MM.1S (cell line): ENCODE measurements around the gene OR10H5.

Source experiments
- DNase-seq: peaks from one replicate; pipeline ENCODE4 v3.0.0-alpha.2; 2015
- H2AFZ ChIP-seq: fragments of 300-600 bp; sonication (generic); 2 replicates; pipeline ENCODE4 v1.6.0; 2016; ENCODE audit warnings: antibody characterized with exemption, low read length
- H3F3A ChIP-seq: fragments of 300-600 bp; sonication (generic); 2 replicates; pipeline ENCODE4 v1.6.1; 2016; ENCODE audit warnings: mild to moderate bottlenecking, antibody characterized with exemption, low read length, moderate library complexity, mixed read lengths; ENCODE audit not compliant: insufficient read depth
- H3K27ac ChIP-seq: fragments of 300-600 bp; sonication (generic); 2 replicates; pipeline ENCODE4 v1.5.1; 2016; ENCODE audit warnings: mild to moderate bottlenecking, low read length
- H3K27me3 ChIP-seq: fragments of 300-600 bp; sonication (generic); replicated peaks from 2 replicates; pipeline ENCODE4 v1.6.0; 2016; ENCODE audit warnings: low read length; ENCODE audit not compliant: insufficient read depth
- H3K36me3 ChIP-seq: fragments of 300-600 bp; sonication (generic); replicated peaks from 2 replicates; pipeline ENCODE4 v1.6.1; 2016; ENCODE audit warnings: mild to moderate bottlenecking, low read length, mixed read lengths; ENCODE audit not compliant: insufficient read depth
- H3K4me1 ChIP-seq: fragments of 300-600 bp; sonication (generic); 2 replicates; pipeline ENCODE4 v1.6.1; 2016; ENCODE audit warnings: low read length, mixed read lengths
- H3K4me2 ChIP-seq: fragments of 300-600 bp; sonication (generic); 2 replicates; pipeline ENCODE4 v1.6.0; 2016; ENCODE audit warnings: low read depth, low read length
- H3K4me3 ChIP-seq: fragments of 300-600 bp; sonication (generic); 2 replicates; pipeline ENCODE4 v1.5.1; 2016; ENCODE audit warnings: low read length, mixed read lengths
- H3K79me2 ChIP-seq: fragments of 300-600 bp; sonication (generic); 2 replicates; pipeline ENCODE4 v1.6.1; 2016; ENCODE audit warnings: mixed run types, low read length, mixed read lengths
- H3K9ac ChIP-seq: fragments of 300-600 bp; sonication (generic); 2 replicates; pipeline ENCODE4 v1.6.1; 2016; ENCODE audit warnings: low read length, mixed read lengths
- H3K9me2 ChIP-seq: fragments of 300-600 bp; sonication (generic); replicated peaks from 2 replicates; pipeline ENCODE4 v1.6.1; 2016; ENCODE audit warnings: mild to moderate bottlenecking, low read length, mixed read lengths; ENCODE audit not compliant: insufficient read depth
- H3K9me3 ChIP-seq: fragments of 300-600 bp; sonication (generic); replicated peaks from 2 replicates; pipeline ENCODE4 v1.6.1; 2016; ENCODE audit warnings: mild to moderate bottlenecking, low read length, mixed read lengths; ENCODE audit not compliant: insufficient read depth
- H4K20me1 ChIP-seq: fragments of 300-600 bp; sonication (generic); 2 replicates; pipeline ENCODE4 v1.6.1; 2016; ENCODE audit warnings: mild to moderate bottlenecking, low read length, moderate library complexity, mixed read lengths; ENCODE audit not compliant: insufficient read depth
- EZH2 ChIP-seq: fragments of 300-600 bp; sonication (generic); optimal IDR thresholded peaks from 2 replicates; pipeline ENCODE3; 2017; ENCODE audit warnings: low read depth, mild to moderate bottlenecking, antibody characterized with exemption, low read length, mixed read lengths
- EZH2phosphoT487 ChIP-seq: fragments of 300-600 bp; sonication (generic); IDR thresholded peaks from 2 replicates; pipeline ENCODE4 v1.6.1; 2018; ENCODE audit warnings: antibody characterized with exemption, low read length
- TF ChIP-seq, protein P1 (sequence below): fragments of 300-600 bp; sonication (generic); IDR thresholded peaks from 2 replicates; pipeline ENCODE4 v1.5.1; 2016; ENCODE audit warnings: antibody characterized with exemption, low read length, mixed read lengths

OR10H5 gene

GRCh38 chr19:15748239-15748638 is 39.2 kb upstream of the OR10H5 start:
- H3K27me3 ChIP-seq: peaks cover 93% of the 10 kb centered on the region
- H3K4me3 ChIP-seq: no peak overlapping the region
- no peaks in the 10 kb centered on the region for H3K9me2 ChIP-seq
- H3K9ac ChIP-seq: no peak overlapping the region
- no peaks in the 10 kb centered on the region for H3K9me3 ChIP-seq
- no peaks in the 10 kb centered on the region for H3K4me1 ChIP-seq
- H2AFZ ChIP-seq: no peak overlapping the region
- no peaks in the 10 kb centered on the region for H3K36me3 ChIP-seq
- H3F3A ChIP-seq: no peaks in the 10 kb centered on the region
- no peak overlapping the region for H3K27ac ChIP-seq
- TF ChIP-seq, protein P1, sequence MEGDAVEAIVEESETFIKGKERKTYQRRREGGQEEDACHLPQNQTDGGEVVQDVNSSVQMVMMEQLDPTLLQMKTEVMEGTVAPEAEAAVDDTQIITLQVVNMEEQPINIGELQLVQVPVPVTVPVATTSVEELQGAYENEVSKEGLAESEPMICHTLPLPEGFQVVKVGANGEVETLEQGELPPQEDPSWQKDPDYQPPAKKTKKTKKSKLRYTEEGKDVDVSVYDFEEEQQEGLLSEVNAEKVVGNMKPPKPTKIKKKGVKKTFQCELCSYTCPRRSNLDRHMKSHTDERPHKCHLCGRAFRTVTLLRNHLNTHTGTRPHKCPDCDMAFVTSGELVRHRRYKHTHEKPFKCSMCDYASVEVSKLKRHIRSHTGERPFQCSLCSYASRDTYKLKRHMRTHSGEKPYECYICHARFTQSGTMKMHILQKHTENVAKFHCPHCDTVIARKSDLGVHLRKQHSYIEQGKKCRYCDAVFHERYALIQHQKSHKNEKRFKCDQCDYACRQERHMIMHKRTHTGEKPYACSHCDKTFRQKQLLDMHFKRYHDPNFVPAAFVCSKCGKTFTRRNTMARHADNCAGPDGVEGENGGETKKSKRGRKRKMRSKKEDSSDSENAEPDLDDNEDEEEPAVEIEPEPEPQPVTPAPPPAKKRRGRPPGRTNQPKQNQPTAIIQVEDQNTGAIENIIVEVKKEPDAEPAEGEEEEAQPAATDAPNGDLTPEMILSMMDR: no peak
- TF ChIP-seq EZH2: peak; percentile 39
- TF ChIP-seq EZH2phosphoT487: no peak
- H4K20me1 ChIP-seq: no peaks in the 10 kb centered on the region
- DNase-seq: no peak
- H3K79me2 ChIP-seq: no peaks in the 10 kb centered on the region
- no peak overlapping the region for H3K4me2 ChIP-seq

DNA sequence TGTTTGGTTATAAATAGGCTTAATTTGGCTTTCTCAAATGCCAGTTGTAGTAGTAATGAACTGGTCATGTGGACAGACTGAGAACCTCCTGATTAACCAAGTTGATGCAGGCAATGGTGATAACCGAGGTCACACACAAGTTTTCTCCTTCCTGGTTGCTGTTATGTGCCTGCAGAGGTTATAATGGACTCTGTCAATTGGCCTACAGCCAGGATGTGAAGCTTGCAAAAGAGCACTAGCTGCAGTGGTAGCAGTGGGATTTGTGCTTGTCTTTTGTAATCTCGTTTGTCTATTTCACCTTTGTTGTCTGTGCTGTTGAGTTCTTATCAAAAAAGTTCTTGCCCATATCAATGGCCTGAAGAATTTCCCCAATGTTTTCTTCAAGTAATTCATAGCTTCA is 29.1 kb upstream of the OR10H5 start:
- H3K4me1 ChIP-seq: no peaks in the 10 kb centered on the region
- no peak overlapping the region for H3K4me3 ChIP-seq
- no peaks in the 10 kb centered on the region for H3F3A ChIP-seq
- no peak for DNase-seq
- H2AFZ ChIP-seq: no peak overlapping the region
- H3K4me2 ChIP-seq: no peak overlapping the region
- no peaks in the 10 kb centered on the region for H3K36me3 ChIP-seq
- no peaks in the 10 kb centered on the region for H4K20me1 ChIP-seq
- H3K79me2 ChIP-seq: no peaks in the 10 kb centered on the region
- H3K27me3 ChIP-seq: peaks cover 94% of the 10 kb centered on the region
- H3K9me3 ChIP-seq: no peaks in the 10 kb centered on the region
- no peak overlapping the region for H3K9ac ChIP-seq
- H3K9me2 ChIP-seq: no peaks in the 10 kb centered on the region
- H3K27ac ChIP-seq: no peak overlapping the region
- TF ChIP-seq, protein P1: no peak
- TF ChIP-seq EZH2: no peak
- no peak for TF ChIP-seq EZH2phosphoT487

GRCh38 chr19:15759962-15760565 is 27.4 kb upstream of the OR10H5 start:
- no peak overlapping the region for H3K4me2 ChIP-seq
- no peaks in the 10 kb centered on the region for H3K9me3 ChIP-seq
- H2AFZ ChIP-seq: no peak overlapping the region
- no peak overlapping the region for H3K27ac ChIP-seq
- no peak overlapping the region for H3K4me3 ChIP-seq
- no peak for DNase-seq
- H3K9me2 ChIP-seq: no peaks in the 10 kb centered on the region
- H3K9ac ChIP-seq: no peak overlapping the region
- peaks cover 99% of the 10 kb centered on the region for H3K27me3 ChIP-seq
- H3F3A ChIP-seq: no peaks in the 10 kb centered on the region
- no peaks in the 10 kb centered on the region for H3K79me2 ChIP-seq
- H3K4me1 ChIP-seq: no peaks in the 10 kb centered on the region
- no peaks in the 10 kb centered on the region for H3K36me3 ChIP-seq
- TF ChIP-seq, protein P1: peak; percentile 16; the same call in 1 of the 2 replicates
- TF ChIP-seq EZH2 (no peak), EZH2phosphoT487 (no peak)
- no peaks in the 10 kb centered on the region for H4K20me1 ChIP-seq
